ENCODE measurements around the gene ZC3H6. TPM values are rescaled to one million over a fixed set of nuclear protein-coding genes. Genes with fewer than 3 reads are reported as not detected.

Gene ZC3H6
- total and polyA plus RNA-seq, 2 of the 13 experiments (the other 11 are each of a cell fraction or from before 2014, with no cell fraction given) = 0.71 to 0.93 TPM

GRCh38 chr2:112275887-112276773, 733 bp downstream of the ZC3H6 start (continued):
- TF ChIP-seq ASH2L (IDR thresholded peaks at IDR 0.05; ENCODE audit: insufficient read length, low read depth, low read length) (peak; percentile 71), TSC22D2 (CRISPR knock-in tag; IDR thresholded peaks at IDR 0.05; ENCODE audit: borderline replicate concordance) (no peak), ZKSCAN5 (CRISPR knock-in tag; IDR thresholded peaks at IDR 0.05) (no peak), ZNF709 (CRISPR knock-in tag; IDR thresholded peaks at IDR 0.05) (peak; percentile 78; the same call in 1 of the 2 replicates), ELF3 (CRISPR knock-in tag; IDR thresholded peaks at IDR 0.05) (peak; percentile 19; the same call in 1 of the 2 replicates), ZNF816 (CRISPR knock-in tag; IDR thresholded peaks at IDR 0.05; ENCODE audit: borderline replicate concordance) (0 out of 2 replicates have a peak, but pooled peaks have one; percentile 9), ZNF205 (CRISPR knock-in tag; IDR thresholded peaks at IDR 0.05) (no peak), KAT8 (CRISPR knock-in tag; IDR thresholded peaks at IDR 0.05) (peak; percentile 23; the same call in 1 of the 2 replicates), SMARCC2 (IDR thresholded peaks at IDR 0.05) (no peak), PAWR (CRISPR knock-in tag; IDR thresholded peaks at IDR 0.05; ENCODE audit: borderline replicate concordance) (no peak), ZNF263 (CRISPR knock-in tag; IDR thresholded peaks at IDR 0.05) (peak; percentile 78), SALL1 (CRISPR knock-in tag; IDR thresholded peaks at IDR 0.05) (peak; percentile 21; the same call in 1 of the 2 replicates), PAX8 (CRISPR knock-in tag; IDR thresholded peaks at IDR 0.05; ENCODE audit: borderline replicate concordance) (0 out of 2 replicates have a peak, but pooled peaks have one; percentile 10), FOXO1 (CRISPR knock-in tag; IDR thresholded peaks at IDR 0.05) (no peak), MAF1 (CRISPR knock-in tag; IDR thresholded peaks at IDR 0.05; ENCODE audit: borderline replicate concordance) (0 out of 2 replicates have a peak, but pooled peaks have one; percentile 20), MAX (IDR thresholded peaks at IDR 0.05) (peak; percentile 76; the same call in 1 of the 2 replicates), RBAK (CRISPR knock-in tag; IDR thresholded peaks at IDR 0.05) (no peak), EP300 (IDR thresholded peaks at IDR 0.05; ENCODE audit: low read depth in 2 of 2, low read length in 2 of 2) (peak in 1 of 2 experiments; percentile 41; a peak in 2 of 4 replicates), EP300 (CRISPR knock-in tag; IDR thresholded peaks at IDR 0.05; ENCODE audit: borderline replicate concordance) (no peak), HMG20A (CRISPR knock-in tag; IDR thresholded peaks at IDR 0.05; ENCODE audit: borderline replicate concordance) (no peak), KDM5B (CRISPR knock-in tag; IDR thresholded peaks at IDR 0.05; ENCODE audit: borderline replicate concordance) (no peak), ZBTB43 (CRISPR knock-in tag; conservative IDR thresholded peaks at IDR 0.05) (0 out of 2 replicates have a peak, but pooled peaks have one; percentile 13), PATZ1 (CRISPR knock-in tag; IDR thresholded peaks at IDR 0.05) (peak; percentile 79), ZNF3 (CRISPR knock-in tag; IDR thresholded peaks at IDR 0.05) (peak; percentile 62; the same call in 1 of the 2 replicates)
- TF ChIP-seq, protein P1, sequence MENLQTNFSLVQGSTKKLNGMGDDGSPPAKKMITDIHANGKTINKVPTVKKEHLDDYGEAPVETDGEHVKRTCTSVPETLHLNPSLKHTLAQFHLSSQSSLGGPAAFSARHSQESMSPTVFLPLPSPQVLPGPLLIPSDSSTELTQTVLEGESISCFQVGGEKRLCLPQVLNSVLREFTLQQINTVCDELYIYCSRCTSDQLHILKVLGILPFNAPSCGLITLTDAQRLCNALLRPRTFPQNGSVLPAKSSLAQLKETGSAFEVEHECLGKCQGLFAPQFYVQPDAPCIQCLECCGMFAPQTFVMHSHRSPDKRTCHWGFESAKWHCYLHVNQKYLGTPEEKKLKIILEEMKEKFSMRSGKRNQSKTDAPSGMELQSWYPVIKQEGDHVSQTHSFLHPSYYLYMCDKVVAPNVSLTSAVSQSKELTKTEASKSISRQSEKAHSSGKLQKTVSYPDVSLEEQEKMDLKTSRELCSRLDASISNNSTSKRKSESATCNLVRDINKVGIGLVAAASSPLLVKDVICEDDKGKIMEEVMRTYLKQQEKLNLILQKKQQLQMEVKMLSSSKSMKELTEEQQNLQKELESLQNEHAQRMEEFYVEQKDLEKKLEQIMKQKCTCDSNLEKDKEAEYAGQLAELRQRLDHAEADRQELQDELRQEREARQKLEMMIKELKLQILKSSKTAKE (CRISPR knock-in tag; IDR thresholded peaks at IDR 0.05; ENCODE audit: borderline replicate concordance) = peak; percentile 64
